IPS-NIHi11 (cell line): ENCODE results near the gene AGBL5.
A peak's percentile ranks its signal among the peaks of the same experiment; 100 is the strongest.
"Not testable (repeated sequence)": the region's sequence is repeated elsewhere in the genome, so short reads cannot be mapped to it uniquely, and the experiment has no call there.

Experiments
- DNase-seq: peaks from one replicate; pipeline ENCODE4 v3.0.0; 2012; ENCODE audit warnings: mixed read lengths, low spot score

The AGBL5 gene

DNA sequence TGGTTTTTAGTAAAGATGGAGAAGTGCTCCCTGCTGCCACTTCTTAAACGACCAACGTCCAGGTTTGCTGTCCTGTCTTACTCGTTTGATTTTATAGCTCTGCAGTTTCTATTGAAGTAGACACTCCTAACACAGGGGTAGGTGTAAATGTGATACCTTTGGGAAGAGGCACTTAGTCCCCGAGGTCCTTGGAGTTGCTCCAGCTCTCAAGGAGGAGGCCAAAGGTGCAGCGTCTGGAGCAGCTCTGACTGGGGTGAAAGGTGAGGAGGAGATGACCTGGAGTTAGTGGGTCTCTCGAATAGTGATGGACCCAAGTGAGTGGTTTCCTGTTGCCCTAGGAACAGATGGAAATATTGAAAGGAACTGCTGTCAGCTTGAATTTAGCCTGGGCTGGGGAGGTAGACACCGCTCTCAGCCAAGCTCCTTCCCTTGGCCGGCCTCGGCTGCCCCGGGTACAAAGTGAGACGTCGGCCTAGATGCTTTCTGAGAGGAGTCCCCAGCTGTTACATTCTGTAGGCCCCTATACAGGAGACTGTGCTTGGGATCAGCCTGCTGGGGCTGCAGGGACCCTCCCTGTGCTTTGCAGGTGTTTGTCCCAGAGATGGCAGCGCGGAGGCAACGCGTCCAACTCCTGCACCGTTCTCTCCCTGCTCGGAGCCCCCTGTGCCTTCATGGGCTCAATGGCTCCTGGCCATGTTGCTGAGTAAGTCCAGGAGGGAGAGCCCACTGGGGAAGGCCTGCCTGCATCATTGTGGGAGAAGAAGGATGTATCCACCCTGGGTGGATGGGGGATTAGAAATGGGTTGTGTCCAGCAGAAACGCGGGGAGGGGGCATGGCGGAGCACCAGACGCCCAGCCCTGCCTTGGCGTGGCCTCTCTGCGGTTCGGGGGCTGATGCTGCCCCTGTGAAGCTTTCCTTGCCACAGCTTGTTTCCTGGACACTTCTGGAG lies 40.6 kb downstream of the AGBL5 start:
- no peak for DNase-seq

DNA sequence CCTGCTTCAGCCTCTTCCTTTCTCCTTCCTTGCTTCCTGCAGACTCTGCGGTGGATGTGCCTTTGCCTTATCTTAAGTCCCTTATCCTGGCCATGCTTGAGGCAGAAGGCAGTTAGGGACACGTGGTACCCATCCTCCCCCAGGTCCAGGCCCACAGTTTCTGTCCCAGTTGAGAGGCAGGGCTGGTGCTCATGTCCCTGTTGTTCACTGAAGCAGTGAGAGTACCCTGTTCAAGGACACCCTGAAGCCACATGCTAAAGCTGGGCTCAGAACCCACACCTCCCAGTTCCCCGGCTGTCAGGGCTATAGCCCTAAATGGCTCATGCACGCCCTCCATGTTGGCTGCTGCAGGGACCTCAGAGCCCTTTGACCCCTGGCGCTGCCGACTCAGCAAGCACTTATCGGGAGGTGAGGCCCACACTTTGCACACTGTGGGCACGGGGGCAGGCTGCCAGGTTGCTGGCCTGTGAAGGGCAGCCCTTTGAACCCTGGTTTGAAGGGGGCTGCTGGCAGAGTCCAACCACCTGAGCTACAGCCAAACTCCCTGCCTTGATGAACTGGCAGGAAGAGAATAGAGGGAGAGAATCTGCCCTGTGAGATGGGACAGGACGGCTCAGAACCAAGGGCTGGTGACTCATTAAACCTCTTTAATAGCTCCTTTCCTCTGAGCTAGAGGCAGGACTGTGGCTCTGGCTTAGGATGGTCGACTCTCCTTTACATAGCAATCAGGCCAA lies 41.4 kb downstream of the AGBL5 start:
- DNase-seq: no peak

DNA sequence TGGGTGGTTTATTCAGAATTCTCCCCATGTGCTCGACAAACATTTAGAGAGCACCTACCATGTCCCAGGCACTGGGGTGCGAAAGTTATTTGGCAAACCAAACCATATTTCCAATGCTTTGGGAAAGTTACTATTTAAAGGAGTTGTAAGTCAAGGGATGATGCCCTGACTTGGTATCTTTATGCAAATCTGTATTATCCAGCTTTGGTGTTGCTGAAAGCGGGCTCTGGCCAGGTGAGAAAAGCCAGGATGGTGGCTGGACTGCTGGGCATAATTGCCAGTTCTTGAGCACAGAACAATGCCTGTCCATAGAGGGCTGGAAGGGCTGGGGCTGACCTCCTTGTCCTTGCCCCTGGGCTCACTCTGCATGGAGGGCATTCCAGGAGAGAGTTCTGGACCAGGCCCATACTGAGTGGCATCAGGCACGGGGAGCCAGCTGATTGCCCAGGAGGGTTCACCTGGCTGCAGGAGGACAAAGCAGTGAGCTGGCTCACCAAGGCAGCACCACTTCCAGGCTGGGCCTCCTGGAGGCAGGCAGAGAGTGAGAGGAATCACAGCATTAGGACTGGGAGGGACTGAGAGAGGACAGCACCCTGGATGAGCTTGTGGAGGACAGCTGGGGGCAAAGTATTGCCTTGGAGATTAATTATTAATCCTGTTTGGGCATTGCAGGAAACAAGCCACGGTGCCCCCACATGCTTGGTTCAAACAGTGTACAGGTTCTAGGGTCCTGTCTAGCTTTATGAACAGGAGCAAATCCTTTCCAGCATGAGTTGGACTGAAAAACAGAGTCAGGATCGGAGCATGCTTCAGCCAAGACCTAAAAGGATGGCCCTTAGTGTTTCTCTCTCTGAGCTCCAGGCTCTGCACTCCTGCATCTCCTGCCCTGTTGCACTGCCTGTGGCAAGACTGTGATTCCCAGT lies 42.2 kb downstream of the AGBL5 start:
- no peak for DNase-seq

DNA sequence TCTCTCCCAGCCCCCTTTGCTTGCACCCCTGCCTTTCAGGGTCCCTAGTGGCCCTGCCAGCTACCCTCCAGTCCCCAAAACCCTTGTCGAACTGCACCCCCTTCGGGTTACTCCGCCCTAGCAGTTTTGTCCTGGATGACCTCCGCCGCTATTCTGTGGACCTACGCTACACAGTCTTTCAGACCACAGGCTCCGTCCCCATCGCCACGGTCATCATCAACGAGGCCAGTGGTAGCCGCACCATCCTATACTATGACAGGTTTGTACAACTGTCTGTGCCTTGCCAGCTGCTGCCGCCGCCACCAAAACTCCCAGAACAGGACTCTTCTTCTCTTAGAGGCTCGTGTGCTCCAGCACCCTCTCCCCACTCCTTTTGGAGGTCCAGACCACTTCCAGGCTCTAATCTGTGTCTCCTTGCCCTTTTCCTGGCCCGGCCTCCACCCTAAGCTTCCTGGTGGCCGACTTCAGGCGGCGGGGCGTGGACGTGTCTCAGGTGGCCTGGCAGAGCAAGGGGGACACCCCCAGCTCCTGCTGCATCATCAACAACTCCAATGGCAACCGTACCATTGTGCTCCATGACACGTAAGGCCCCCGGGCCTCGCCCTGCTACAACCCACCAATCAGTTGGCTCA lies 43.0 kb downstream of the AGBL5 start:
- no peak for DNase-seq

DNA sequence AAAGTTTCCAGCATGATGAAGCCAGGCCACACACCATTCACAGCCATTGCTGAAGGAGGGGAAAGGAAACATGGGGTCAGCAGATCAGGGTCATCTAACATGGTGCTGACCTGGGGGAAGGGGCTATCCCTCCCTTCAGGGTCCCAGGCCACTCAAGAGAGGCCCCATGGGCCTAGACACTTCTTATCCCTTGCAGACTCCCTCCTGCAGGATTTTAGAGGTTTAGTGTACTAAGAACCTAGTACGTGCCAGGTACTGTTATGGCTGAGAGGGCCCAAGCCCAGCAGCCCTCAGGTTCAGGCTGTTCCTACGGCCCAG lies 43.9 kb downstream of the AGBL5 start:
- no peak for DNase-seq

DNA sequence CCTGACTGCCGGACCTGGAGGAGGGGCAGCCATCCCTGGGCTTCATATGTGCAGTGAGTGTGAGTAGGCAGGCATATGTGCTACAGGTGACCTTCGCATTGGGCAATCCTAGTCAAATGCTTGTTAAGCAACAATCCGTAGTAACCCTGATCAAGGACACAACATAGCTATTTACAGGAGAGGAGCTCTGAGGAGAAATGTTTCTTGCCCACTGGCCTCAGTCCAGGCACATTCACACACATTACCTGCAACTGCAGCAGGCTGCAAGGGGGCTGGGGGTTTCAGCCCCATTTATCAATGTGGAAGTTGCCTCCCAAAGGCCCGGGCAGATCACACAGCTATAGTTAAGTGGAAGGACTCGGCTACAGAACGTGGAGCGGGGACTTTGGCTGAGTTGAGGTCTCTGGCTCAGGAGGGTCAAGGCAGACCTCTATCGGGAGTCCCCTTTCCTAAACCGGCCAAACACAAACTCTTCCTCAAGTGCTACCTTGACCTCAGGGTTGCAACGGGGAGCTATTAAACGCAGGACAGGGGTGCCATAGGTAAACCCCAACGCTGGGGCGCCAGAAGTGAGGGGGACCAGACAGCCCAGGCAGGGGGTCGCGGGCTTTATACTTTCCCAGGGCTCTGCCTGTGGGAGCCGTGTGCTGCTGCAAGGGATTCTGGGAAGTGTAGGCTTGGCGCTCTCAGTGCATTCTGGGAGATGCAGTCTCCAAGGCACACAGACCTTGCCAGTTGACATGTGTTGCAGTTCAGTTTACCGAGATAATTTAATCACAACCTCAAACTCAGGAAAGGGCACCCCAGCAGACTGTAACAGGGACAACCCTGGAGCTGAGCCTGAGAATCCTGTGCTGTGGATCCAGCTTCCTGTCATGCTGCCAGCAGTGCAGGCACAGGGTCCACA lies 44.5 kb downstream of the AGBL5 start:
- DNase-seq: peak; percentile 88

DNA sequence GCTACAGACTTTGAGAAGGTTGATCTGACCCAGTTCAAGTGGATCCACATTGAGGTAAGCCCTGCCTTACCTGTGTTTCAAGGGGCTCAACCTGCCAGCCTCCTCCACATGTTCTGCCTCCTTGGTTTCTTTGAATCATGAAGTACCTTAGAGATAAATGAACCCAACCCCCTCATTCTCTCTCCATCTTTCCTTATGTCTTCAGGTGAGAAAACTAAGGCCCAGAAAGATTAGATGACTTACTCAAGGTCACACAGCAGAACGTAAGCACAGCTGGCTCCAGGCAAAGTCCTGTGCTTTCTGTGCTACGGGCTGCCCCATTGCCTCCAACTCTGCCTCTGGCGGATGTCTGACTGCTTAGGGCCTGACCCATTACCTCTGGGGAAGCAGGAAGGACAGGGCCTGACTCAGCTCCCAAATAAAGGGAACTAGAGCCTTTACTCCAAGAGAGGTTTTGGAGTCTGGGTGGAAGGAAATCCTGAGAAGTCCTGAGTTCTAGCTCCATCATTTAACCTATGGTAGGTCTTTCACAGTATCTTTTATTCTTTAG lies 45.4 kb downstream of the AGBL5 start:
- no peak for DNase-seq

DNA sequence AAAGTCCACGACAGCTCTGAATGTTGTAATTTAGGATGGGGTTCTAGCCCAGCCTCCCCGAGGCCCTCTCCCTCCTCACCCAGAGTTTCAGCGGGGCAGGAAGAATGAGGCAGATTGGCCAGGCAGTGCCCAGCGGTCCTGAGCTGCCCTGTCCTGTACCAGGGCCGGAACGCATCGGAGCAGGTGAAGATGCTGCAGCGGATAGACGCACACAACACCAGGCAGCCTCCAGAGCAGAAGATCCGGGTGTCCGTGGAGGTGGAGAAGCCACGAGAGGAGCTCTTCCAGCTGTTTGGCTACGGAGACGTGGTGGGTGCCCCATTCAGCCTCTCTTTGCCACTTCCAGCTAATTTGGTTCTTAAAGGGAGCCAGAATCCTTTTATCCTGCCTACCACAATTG lies 45.9 kb downstream of the AGBL5 start:
- no peak for DNase-seq

DNA sequence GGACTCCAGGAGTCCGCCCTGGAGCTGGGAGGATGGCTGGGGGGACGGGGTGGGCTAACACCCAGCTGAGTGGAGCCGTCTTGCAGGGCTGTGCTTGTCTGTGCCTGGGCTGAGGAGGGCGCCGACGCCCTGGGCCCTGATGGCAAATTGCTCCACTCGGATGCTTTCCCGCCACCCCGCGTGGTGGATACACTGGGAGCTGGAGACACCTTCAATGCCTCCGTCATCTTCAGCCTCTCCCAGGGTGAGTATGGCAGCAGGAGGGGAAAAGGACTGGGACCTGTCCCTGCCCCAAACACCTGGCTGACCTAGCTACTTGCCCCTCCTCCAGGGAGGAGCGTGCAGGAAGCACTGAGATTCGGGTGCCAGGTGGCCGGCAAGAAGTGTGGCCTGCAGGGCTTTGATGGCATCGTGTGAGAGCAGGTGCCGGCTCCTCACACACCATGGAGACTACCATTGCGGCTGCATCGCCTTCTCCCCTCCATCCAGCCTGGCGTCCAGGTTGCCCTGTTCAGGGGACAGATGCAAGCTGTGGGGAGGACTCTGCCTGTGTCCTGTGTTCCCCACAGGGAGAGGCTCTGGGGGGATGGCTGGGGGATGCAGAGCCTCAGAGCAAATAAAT lies 48.0 kb downstream of the AGBL5 start:
- DNase-seq: no peak

DNA sequence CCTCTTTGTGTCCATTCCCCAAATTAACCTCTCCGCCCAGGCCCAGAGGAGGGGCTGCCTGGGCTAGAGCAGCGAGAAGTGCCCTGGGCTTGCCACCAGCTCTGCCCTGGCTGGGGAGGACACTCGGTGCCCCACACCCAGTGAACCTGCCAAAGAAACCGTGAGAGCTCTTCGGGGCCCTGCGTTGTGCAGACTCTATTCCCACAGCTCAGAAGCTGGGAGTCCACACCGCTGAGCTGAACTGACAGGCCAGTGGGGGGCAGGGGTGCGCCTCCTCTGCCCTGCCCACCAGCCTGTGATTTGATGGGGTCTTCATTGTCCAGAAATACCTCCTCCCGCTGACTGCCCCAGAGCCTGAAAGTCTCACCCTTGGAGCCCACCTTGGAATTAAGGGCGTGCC lies 48.6 kb downstream of the AGBL5 start:
- DNase-seq: no peak

DNA sequence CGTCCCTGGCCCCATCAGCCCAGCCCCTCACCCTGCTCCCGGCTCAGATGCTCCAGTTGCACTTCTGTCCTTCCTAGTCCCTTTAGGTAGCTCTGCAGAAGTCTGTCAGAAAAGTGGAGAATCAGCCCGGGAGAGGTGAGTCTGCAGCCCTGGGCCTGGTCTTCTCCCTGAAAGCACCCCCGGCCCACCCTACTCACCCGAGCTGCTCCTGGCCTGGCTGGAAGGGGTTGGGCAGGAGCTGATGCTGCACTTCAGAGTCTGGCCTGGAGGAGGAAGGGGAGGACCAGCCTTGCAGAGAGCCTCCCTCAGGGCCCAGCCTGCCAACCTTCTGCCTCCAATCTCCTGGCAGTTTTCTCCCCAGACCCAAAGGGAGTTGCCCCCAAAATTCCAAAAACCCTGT lies 50.9 kb downstream of the AGBL5 start:
- DNase-seq: no peak

DNA sequence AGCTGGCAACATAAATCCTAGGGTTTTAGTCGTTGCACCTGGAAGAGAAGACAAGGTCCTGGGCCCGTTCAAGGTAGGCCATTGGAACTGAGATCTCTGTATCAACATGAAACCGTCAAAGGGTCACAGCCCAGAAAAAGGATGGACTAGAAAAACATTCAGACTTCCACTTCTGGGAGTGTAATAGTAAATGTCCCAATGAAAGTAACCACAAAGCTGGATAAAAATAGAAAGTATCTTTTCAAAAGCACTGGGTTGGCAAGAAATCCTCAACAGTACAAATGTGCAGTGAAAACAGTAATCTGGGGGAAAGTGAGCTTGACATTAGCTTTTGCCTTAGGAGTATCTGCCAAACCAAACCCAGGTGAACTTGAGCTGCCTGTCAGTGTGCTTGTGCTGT lies 54.5 kb downstream of the AGBL5 start:
- DNase-seq: no peak

DNA sequence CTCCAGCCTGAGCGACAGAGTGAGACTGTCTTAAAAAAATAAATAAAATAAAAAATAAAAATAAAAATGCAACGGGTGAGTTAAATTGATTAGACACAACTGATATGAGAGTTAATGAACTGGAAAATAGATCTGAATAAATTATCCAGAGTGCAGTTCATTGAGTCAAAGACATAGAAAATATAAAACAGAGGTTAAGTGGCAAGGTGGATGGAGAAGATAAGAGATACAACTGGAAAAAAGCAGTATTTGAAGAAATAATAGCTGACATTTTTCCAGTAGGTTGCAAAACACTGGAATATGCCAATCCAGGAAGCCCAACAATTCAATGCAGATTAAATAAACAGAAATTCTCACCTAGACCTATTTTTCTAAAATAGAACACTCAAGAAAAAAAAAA lies 56.8 kb downstream of the AGBL5 start:
- DNase-seq: no peak

DNA sequence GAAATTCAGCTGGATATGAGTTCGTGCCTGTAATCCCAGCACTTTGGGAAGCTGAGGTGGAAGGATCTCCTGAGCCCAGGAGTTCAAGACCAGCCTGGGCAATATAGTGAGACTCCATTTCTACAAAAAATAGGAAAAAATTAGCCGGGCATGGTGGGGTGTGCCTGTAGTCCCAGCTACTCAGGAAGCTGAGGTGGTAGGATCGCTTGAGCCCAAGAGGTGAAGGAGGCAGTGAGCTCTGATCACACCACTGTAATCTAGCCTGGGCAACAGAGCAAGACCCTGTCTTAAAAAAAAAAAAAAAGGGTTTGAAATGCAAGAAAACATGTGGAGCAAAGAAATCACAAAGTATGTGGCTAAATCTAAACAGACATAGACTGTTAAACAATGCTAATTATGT lies 57.6 kb downstream of the AGBL5 start:
- no peak for DNase-seq

DNA sequence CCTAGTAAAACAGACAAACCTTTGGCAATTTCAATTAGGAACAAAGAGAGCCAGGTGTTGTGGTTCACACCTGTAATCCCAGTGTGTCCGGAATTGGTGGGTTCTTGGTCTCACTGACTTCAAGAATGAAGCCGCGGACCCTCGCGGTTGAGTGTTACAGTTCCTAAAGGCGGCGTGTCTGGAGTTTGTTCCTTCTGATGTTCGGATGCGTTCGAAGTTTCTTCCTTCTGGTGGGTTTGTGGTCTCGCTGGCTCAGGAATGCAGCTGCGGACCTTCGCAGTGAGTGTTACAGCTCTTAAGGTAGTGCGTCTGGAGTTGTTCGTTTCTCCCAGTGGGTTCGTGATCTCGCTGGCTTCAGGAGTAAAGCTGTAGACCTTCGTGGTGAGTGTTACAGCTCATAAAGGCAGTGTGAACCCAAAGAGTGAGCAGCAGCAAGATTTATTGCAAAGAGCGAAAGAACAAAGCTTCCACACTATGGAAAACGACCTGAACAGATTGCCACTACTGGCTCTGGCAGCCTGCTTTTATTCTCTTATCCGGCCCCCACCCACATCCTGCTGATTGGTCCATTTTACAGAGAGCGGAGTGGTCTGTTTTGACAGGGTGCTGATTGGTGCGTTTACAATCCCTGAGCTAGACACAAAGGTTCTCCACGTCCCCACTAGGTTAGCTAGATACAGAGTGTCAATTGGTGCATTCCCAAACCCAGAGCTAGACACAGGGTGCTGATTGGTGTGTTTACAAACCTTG lies 59.3 kb downstream of the AGBL5 start:
- DNase-seq: not testable (repeated sequence)

DNA sequence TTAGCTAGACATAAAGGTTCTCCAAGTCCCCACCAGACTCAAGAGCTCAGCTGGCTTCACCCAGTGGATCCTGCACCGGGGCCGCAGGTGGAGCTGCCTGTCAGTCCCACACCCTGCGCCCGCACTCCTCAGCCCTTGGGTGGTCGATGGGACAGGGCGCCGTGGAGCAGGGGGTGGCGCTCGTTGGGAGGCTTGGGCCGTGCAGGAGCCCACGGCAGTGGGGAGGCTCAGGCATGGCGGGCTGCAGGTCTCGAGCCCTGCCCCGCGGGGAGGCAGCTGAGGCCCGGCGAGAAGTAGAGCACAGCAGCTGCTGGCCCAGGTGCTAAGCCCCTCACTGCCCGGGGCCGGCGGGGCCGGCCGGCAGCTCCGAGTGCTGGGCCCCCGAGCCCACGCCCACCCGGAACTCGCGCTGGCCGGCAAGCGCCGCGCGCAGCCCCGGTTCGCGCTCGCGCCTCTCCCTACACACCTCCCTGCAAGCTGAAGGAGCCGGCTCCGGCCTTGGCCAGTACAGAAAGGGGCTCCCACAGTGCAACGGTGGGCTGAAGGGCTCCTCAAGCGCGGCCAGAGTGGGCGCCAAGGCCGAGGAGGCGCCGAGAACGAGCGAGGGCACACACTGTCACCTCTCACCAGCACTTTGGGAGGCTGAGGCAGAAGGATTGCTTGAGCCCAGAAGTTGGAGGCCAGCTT lies 60.1 kb downstream of the AGBL5 start:
- not testable (repeated sequence) for DNase-seq

DNA sequence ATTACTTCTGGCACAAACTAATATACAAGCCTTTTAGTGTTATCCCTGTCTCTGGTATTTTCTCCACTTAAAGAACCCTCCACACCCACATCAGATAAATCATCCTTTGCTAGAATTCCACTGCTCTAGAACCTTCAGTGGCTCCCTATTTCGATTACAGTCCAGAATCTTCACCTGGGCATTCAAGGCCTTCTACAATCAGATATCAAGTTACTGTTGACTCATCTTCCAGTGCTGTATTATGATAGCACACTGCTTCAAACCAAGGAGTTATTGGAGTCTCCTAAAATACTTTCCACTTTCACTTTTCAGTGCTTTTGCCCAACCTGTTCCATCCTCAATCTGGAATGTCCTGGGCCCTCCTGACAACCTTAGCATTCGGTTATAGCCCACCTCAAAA lies 64.1 kb downstream of the AGBL5 start:
- DNase-seq: no peak

DNA sequence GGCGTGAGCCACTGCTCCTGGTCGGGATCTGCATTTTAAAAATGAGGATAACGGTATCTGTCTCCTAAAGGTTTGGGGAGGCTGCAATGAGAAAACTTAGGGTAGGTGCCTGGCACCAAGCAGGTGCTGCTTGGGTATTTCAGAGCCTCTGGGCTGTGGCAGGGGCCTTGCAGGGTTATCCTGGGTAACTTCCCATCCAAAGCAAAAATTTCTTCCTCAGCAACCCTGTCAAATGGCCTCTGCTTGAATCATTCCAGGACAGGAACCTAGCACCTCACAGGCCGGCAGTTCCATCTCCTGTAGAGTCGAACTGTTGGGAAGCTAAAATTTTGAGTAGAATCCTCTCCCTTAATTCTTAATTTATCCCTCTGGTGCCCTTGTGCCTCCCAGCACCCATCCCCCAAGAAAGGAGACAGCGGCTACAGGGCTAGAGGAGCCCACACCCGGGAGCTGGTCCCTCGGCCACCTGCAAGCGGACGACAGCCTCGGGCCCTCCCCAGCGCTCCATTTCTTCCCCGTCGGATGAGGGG lies 66.6 kb downstream of the AGBL5 start:
- DNase-seq: no peak
